Stimulated activated CD8-positive, alpha-beta memory T cell treated with anti-CD3 and anti-CD28 coated beads, Interleukin-12 subunit alpha, Interleukin-12 subunit beta, amount 100 ng/mL, for 24 hours (primary cell): ENCODE results near the gene ZBED5.
"Not testable (repeated sequence)": the region's sequence is repeated elsewhere in the genome, so short reads cannot be mapped to it uniquely, and the experiment has no call there.

Experiments
- DNase-seq: peaks from one replicate; pipeline ENCODE4 v3.0.0-alpha.2; 2020; ENCODE audit errors: extremely low read depth

Gene ZBED5

GRCh38 chr11:10857709-10858438 is at the start of gene ZBED5:
Gene ZBED5 (minus strand): TSS chr11:10858053. CDS start chr11:10854945, 3,108 bp downstream.
- DNase-seq = peak; percentile 86

- no peak for DNase-seq
These were observed 48.7 kb upstream of the ZBED5 start for GRCh38 chr11:10906521-10906920.

GRCh38 chr11:10902301-10903063 is 44.6 kb upstream of the ZBED5 start:
- no peak for DNase-seq

- no peak for DNase-seq
These were observed 43.0 kb upstream of the ZBED5 start for GRCh38 chr11:10900681-10901415.

GRCh38 chr11:10899121-10899830 is 41.4 kb upstream of the ZBED5 start:
- DNase-seq = no peak

GRCh38 chr11:10898763-10899025 is 40.8 kb upstream of the ZBED5 start:
- DNase-seq = no peak

GRCh38 chr11:10898003-10898762 is 40.3 kb upstream of the ZBED5 start:
- DNase-seq = no peak

- no peak for DNase-seq
These were observed 39.3 kb upstream of the ZBED5 start for GRCh38 chr11:10897150-10897549.

- no peak for DNase-seq
These were observed 38.6 kb upstream of the ZBED5 start for GRCh38 chr11:10896493-10896892.

- DNase-seq = no peak
These were observed 37.4 kb upstream of the ZBED5 start for GRCh38 chr11:10895285-10895684.

GRCh38 chr11:10894666-10895065 is 36.8 kb upstream of the ZBED5 start:
- no peak for DNase-seq

- DNase-seq = no peak
These were observed 35.9 kb upstream of the ZBED5 start for GRCh38 chr11:10893714-10894151.

GRCh38 chr11:10892250-10892649 is 34.4 kb upstream of the ZBED5 start:
- no peak for DNase-seq

- DNase-seq = no peak
These were observed 33.4 kb upstream of the ZBED5 start for GRCh38 chr11:10891151-10891720.

- DNase-seq = not testable (repeated sequence)
These were observed 32.2 kb upstream of the ZBED5 start for GRCh38 chr11:10890083-10890482.

- no peak for DNase-seq
These were observed 29.5 kb upstream of the ZBED5 start for GRCh38 chr11:10887307-10887706.

- no peak for DNase-seq
These were observed 28.9 kb upstream of the ZBED5 start for GRCh38 chr11:10886652-10887250.

GRCh38 chr11:10885703-10886363 is 28.0 kb upstream of the ZBED5 start:
- DNase-seq = no peak

GRCh38 chr11:10884292-10884691 is 26.4 kb upstream of the ZBED5 start:
- not testable (repeated sequence) for DNase-seq

- DNase-seq = no peak
These were observed 24.0 kb upstream of the ZBED5 start for GRCh38 chr11:10881892-10882291.
